Liver (tissue), 9 donors: ENCODE results near the gene TCERG1L. TPM values are rescaled to one million over a fixed set of nuclear protein-coding genes. Genes with fewer than 3 reads are reported as not detected.

Source experiments
- DNase-seq: peaks from one replicate; pipeline ENCODE4 v3.0.0-alpha.2; 2017; ENCODE audit warnings: low spot score
- H3K27ac ChIP-seq, 2 donors: one replicate each; pipeline ENCODE4 v1.7.0; 2013; ENCODE audit warnings: inconsistent platforms in 2 of 2, low read length in 2 of 2, control low read depth in 1 of 2, low read depth in 1 of 2, mild to moderate bottlenecking in 1 of 2
- H3K27me3 ChIP-seq, 4 donors: one replicate each; pipeline versions ENCODE4 v1.6.1 to v1.7.0; 2013; ENCODE audit warnings: low read length in 3 of 4, inconsistent platforms in 1 of 4, mild to moderate bottlenecking in 1 of 4, moderate library complexity in 1 of 4; ENCODE audit not compliant: control insufficient read depth in 4 of 4, insufficient read depth in 4 of 4
- H3K36me3 ChIP-seq, 4 donors: one replicate each; pipeline versions ENCODE4 v1.6.1 to v1.7.0; 2013; ENCODE audit warnings: low read length in 3 of 4, mild to moderate bottlenecking in 3 of 4, low read depth in 1 of 4, moderate library complexity in 1 of 4; ENCODE audit not compliant: control insufficient read depth in 4 of 4, insufficient read depth in 3 of 4
- H3K4me1 ChIP-seq, 4 donors: one replicate each; pipeline versions ENCODE4 v1.6.1 to v1.7.0; 2013; ENCODE audit warnings: low read length in 3 of 4, mild to moderate bottlenecking in 3 of 4, moderate library complexity in 1 of 4; ENCODE audit not compliant: control insufficient read depth in 4 of 4, insufficient read depth in 4 of 4
- H3K4me3 ChIP-seq, 3 donors: one replicate each; pipeline versions ENCODE4 v1.6.1 to v1.7.0; 2013; ENCODE audit warnings: low read length in 3 of 3, control low read depth in 1 of 3, low read depth in 1 of 3, mild to moderate bottlenecking in 1 of 3
- H3K9ac ChIP-seq, 2 donors: one replicate each; pipeline ENCODE4 v1.7.0; 2013; ENCODE audit warnings: low read length in 2 of 2, mild to moderate bottlenecking in 2 of 2, moderate library complexity in 2 of 2, control low read depth in 1 of 2, low read depth in 1 of 2
- H3K9me3 ChIP-seq, 4 donors: one replicate each; pipeline versions ENCODE4 v1.6.1 to v1.7.0; 2013; ENCODE audit warnings: low read length in 3 of 4; ENCODE audit not compliant: control insufficient read depth in 4 of 4
- EGR1 ChIP-seq, 2 donors: IDR thresholded peaks; 2 replicates each; pipeline ENCODE4 v1.6.1; 2016 to 2018; ENCODE audit warnings: antibody characterized with exemption in 2 of 2, low read depth in 2 of 2
- FOXA1 ChIP-seq: IDR thresholded peaks from 2 replicates; pipeline ENCODE4 v1.6.1; 2016; ENCODE audit warnings: antibody characterized with exemption
- FOXA2 ChIP-seq: IDR thresholded peaks from 2 replicates; pipeline ENCODE4 v1.6.1; 2016; ENCODE audit warnings: antibody characterized with exemption
- GABPA ChIP-seq, 2 donors: IDR thresholded peaks in 1 of 2; conservative IDR thresholded peaks in 1 of 2; 2 replicates each; pipeline ENCODE4 v1.6.1; 2016; ENCODE audit warnings: antibody characterized with exemption in 2 of 2, mild to moderate bottlenecking in 1 of 2, moderate library complexity in 1 of 2
- HNF4A ChIP-seq, 2 donors: conservative IDR thresholded peaks; 2 replicates each; pipeline ENCODE4 v1.6.1; 2016; ENCODE audit warnings: antibody characterized with exemption in 2 of 2, mild to moderate bottlenecking in 2 of 2
- HNF4G ChIP-seq: IDR thresholded peaks from 2 replicates; pipeline ENCODE4 v1.6.1; 2016; ENCODE audit warnings: antibody characterized with exemption
- JUND ChIP-seq, 2 donors: IDR thresholded peaks; 2 replicates each; pipeline ENCODE4 v1.6.1; 2016; ENCODE audit warnings: antibody characterized with exemption in 2 of 2
- NR2F2 ChIP-seq: IDR thresholded peaks from 2 replicates; pipeline ENCODE4 v1.6.1; 2016; ENCODE audit warnings: antibody characterized with exemption
- RAD21 ChIP-seq, 2 donors: IDR thresholded peaks; 2 replicates each; pipeline ENCODE4 v1.6.1; 2016; ENCODE audit warnings: antibody characterized with exemption in 2 of 2, mild to moderate bottlenecking in 2 of 2
- RXRA ChIP-seq, 2 donors: IDR thresholded peaks; 2 replicates each; pipeline ENCODE4 v1.6.1; 2017 to 2018; ENCODE audit warnings: antibody characterized with exemption in 2 of 2, mild to moderate bottlenecking in 1 of 2
- SP1 ChIP-seq: IDR thresholded peaks from 2 replicates; pipeline ENCODE4 v1.6.1; 2018; ENCODE audit warnings: antibody characterized with exemption, mild to moderate bottlenecking
- TAF1 ChIP-seq: conservative IDR thresholded peaks from 2 replicates; pipeline ENCODE4 v1.6.1; 2016; ENCODE audit warnings: antibody characterized with exemption, mild to moderate bottlenecking
- YY1 ChIP-seq: IDR thresholded peaks from 2 replicates; pipeline ENCODE4 v1.6.1; 2016; ENCODE audit warnings: antibody characterized with exemption, mild to moderate bottlenecking
- WGBS: extraction: QIAGEN DNeasy Blood & Tissue Kit; methylation state at CpG from one replicate; pipeline ENCODE4 v1.1.7; 2013; 5-methylcytosine and 5-hydroxymethylcytosine counted together
- polyA plus RNA-seq, 2 donors: library from polyadenylated mRNA; stranded (reverse) in 1 of 2; unstranded in 1 of 2; fragments of 200-250 nt in 1 of 2; fragments of >200 nt in 1 of 2; fragmentation: Nextera tagmentation in 1 of 2; extraction: Ambion mirVana in 1 of 2; gene quantifications; one replicate each; pipeline versions ENCODE4 v1.2.1 to v1.2.3, GENCODE V29; 2013 to 2015
- total RNA-seq, 2 donors: library from RNA; depleted of rRNA; stranded (reverse); fragments of >200 nt; gene quantifications; one replicate each; pipeline ENCODE4 v1.2.3, GENCODE V29; 2014
- TF ChIP-seq, protein P1 (sequence below): IDR thresholded peaks from 2 replicates; pipeline ENCODE4 v1.6.1; 2016; ENCODE audit warnings: antibody characterized with exemption, mild to moderate bottlenecking
- TF ChIP-seq, protein P2 (sequence below): IDR thresholded peaks from 2 replicates; pipeline ENCODE4 v1.6.1; 2016; ENCODE audit warnings: antibody characterized with exemption
- TF ChIP-seq, protein P3 (sequence below): fragments of 150-350 bp; IDR thresholded peaks from 2 replicates; pipeline ENCODE4 v1.5.1; 2017; ENCODE audit warnings: improper control_type of control experiment, low read depth, low read length; ENCODE audit not compliant: missing input control
- TF ChIP-seq, protein P4 (sequence below): IDR thresholded peaks from 2 replicates; pipeline ENCODE4 v1.6.1; 2016; ENCODE audit warnings: antibody characterized with exemption
- donor health status: healthy.
- donor health status: healthy.
- donor health status: healthy.
- donor health status: healthy.
- donor health status: healthy.

TCERG1L gene
- total and polyA plus RNA-seq, 4 donors: not detected

DNA sequence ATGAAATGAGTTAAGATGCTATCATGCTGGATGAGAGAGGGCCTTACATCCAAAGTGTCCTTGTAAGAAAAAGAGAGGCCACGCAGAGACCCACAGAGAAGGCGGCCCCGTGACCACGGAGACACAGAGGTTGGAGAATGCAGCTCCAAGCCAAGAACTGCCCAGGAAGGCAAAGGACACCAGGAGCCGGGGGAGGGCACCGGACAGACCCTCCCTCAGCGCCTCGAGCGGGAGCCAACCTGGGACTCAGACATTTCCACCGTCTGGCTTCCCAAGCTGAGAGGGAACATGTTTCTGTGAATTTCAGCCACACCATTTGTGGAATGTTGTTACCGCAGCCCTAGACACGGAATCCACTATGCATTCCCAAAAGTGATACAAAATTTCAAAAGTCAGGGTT, 22.9 kb downstream of the TCERG1L start:
- Histone ChIP-seq H3K9me3 (no peaks in the 10 kb centered on the region), H3K27ac (no peak overlapping the region), H3K4me1 (no peaks in the 10 kb centered on the region), H3K9ac (no peak overlapping the region), H3K4me3 (no peak overlapping the region), H3K36me3 (no peaks in the 10 kb centered on the region), H3K27me3 (peaks cover 0 to 2% (median 0%) of the 10 kb centered on the region in 4 donors)
- no peak for DNase-seq
- TF ChIP-seq FOXA2 (no peak), HNF4A (conservative IDR thresholded peaks at IDR 0.05) (no peak), FOXA1 (no peak), RXRA (IDR thresholded peaks at IDR 0.05) (no peak), JUND (IDR thresholded peaks at IDR 0.05) (no peak), SP1 (no peak), HNF4G (no peak), YY1 (no peak), NR2F2 (no peak), EGR1 (IDR thresholded peaks at IDR 0.05; ENCODE audit: low read depth in 2 of 2) (no peak), RAD21 (IDR thresholded peaks at IDR 0.05) (no peak), GABPA (IDR thresholded peaks at IDR 0.05 in 1 of 2, conservative IDR thresholded peaks at IDR 0.05 in 1 of 2) (no peak)
- TF ChIP-seq, protein P1, sequence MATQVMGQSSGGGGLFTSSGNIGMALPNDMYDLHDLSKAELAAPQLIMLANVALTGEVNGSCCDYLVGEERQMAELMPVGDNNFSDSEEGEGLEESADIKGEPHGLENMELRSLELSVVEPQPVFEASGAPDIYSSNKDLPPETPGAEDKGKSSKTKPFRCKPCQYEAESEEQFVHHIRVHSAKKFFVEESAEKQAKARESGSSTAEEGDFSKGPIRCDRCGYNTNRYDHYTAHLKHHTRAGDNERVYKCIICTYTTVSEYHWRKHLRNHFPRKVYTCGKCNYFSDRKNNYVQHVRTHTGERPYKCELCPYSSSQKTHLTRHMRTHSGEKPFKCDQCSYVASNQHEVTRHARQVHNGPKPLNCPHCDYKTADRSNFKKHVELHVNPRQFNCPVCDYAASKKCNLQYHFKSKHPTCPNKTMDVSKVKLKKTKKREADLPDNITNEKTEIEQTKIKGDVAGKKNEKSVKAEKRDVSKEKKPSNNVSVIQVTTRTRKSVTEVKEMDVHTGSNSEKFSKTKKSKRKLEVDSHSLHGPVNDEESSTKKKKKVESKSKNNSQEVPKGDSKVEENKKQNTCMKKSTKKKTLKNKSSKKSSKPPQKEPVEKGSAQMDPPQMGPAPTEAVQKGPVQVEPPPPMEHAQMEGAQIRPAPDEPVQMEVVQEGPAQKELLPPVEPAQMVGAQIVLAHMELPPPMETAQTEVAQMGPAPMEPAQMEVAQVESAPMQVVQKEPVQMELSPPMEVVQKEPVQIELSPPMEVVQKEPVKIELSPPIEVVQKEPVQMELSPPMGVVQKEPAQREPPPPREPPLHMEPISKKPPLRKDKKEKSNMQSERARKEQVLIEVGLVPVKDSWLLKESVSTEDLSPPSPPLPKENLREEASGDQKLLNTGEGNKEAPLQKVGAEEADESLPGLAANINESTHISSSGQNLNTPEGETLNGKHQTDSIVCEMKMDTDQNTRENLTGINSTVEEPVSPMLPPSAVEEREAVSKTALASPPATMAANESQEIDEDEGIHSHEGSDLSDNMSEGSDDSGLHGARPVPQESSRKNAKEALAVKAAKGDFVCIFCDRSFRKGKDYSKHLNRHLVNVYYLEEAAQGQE: no peak
- TF ChIP-seq, protein P2, sequence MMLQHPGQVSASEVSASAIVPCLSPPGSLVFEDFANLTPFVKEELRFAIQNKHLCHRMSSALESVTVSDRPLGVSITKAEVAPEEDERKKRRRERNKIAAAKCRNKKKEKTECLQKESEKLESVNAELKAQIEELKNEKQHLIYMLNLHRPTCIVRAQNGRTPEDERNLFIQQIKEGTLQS: no peak
- TF ChIP-seq, protein P3, sequence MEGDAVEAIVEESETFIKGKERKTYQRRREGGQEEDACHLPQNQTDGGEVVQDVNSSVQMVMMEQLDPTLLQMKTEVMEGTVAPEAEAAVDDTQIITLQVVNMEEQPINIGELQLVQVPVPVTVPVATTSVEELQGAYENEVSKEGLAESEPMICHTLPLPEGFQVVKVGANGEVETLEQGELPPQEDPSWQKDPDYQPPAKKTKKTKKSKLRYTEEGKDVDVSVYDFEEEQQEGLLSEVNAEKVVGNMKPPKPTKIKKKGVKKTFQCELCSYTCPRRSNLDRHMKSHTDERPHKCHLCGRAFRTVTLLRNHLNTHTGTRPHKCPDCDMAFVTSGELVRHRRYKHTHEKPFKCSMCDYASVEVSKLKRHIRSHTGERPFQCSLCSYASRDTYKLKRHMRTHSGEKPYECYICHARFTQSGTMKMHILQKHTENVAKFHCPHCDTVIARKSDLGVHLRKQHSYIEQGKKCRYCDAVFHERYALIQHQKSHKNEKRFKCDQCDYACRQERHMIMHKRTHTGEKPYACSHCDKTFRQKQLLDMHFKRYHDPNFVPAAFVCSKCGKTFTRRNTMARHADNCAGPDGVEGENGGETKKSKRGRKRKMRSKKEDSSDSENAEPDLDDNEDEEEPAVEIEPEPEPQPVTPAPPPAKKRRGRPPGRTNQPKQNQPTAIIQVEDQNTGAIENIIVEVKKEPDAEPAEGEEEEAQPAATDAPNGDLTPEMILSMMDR: no peak
- 88% methylated on average over 12 of the region's 12 CpGs for WGBS

DNA sequence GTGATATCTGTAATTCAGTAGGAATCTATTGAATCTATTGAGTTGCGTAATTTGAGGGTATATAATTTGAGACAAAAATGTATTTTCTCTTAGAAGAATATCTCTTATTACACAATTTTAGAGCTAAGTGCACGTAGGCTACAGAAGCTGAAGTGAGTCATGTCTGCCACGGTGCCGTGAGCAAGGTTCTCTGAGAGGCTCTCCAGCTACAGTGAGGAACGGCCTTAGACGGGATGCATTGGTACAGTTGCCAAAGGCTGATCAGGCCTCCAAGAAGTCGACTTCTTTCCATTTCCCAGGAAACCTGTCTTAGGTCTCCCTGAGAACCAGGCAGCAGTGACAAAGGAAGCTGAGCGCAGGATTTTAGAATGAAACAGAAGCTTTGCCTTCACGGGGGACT, 28.6 kb downstream of the TCERG1L start:
- Histone ChIP-seq H3K9me3 (no peaks in the 10 kb centered on the region), H3K4me1 (no peaks in the 10 kb centered on the region), H3K4me3 (no peak overlapping the region), H3K27ac (no peak overlapping the region), H3K9ac (no peak overlapping the region), H3K36me3 (no peaks in the 10 kb centered on the region), H3K27me3 (peaks cover 0 to 5% (median under 1%) of the 10 kb centered on the region in 4 donors)
- 85% methylated on average over 9 of the region's 9 CpGs for WGBS
- DNase-seq: no peak
- TF ChIP-seq NR2F2 (no peak), JUND (IDR thresholded peaks at IDR 0.05) (no peak), FOXA2 (no peak), HNF4G (no peak), YY1 (no peak), FOXA1 (no peak), HNF4A (conservative IDR thresholded peaks at IDR 0.05) (no peak), SP1 (no peak), RXRA (IDR thresholded peaks at IDR 0.05) (no peak), TAF1 (no peak), GABPA (IDR thresholded peaks at IDR 0.05 in 1 of 2, conservative IDR thresholded peaks at IDR 0.05 in 1 of 2) (no peak), EGR1 (IDR thresholded peaks at IDR 0.05; ENCODE audit: low read depth in 2 of 2) (no peak)
- TF ChIP-seq, protein P3: no peak
- TF ChIP-seq, protein P2: no peak
- TF ChIP-seq, protein P1: no peak
- TF ChIP-seq, protein P4, sequence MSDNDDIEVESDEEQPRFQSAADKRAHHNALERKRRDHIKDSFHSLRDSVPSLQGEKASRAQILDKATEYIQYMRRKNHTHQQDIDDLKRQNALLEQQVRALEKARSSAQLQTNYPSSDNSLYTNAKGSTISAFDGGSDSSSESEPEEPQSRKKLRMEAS: no peak
